ENCODE measurements around the gene DENND4C. TPM values are rescaled to one million over a fixed set of nuclear protein-coding genes. Genes with fewer than 3 reads are reported as not detected.
"Not testable (repeated sequence)": the region's sequence is repeated elsewhere in the genome, so short reads cannot be mapped to it uniquely, and the experiment has no call there.

Gene DENND4C
- total and polyA plus RNA-seq, 7 donors, result 11.3 to 109 (median 75.6) TPM

DNA sequence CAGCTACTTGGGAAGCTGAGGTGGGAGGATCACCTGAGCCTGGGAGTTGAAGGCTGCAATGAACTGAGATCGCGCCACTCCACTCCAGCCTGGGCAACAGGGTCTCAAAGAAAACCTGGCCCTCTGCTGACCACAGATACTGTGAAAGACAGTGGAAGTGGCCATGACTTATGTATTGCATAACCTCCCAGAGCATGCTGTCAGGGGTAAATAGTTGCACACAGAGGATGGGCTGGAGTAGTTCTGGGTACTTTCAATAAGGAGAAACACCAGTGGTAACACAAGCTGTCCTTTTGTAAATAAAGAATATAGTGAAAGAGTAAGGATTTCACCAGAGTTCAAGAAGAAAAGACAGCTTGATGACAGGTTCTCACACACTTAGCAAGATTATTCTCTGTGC, 180.1 kb downstream of the DENND4C start:
- H3K27ac ChIP-seq, result no peak overlapping the region
- no peaks in the 10 kb centered on the region for H3K27me3 ChIP-seq
- H3K9me3 ChIP-seq, result no peaks in the 10 kb centered on the region
- H3K36me3 ChIP-seq, result no peaks in the 10 kb centered on the region
- H3K4me3 ChIP-seq, result no peak overlapping the region
- DNase-seq, result no peak
- 98 to 99% methylated on average over 2 of the region's 2 CpGs for WGBS, 2 donors
- intact Hi-C loops (cut with DNase I), result no loop called here
- TF ChIP-seq, protein P1, sequence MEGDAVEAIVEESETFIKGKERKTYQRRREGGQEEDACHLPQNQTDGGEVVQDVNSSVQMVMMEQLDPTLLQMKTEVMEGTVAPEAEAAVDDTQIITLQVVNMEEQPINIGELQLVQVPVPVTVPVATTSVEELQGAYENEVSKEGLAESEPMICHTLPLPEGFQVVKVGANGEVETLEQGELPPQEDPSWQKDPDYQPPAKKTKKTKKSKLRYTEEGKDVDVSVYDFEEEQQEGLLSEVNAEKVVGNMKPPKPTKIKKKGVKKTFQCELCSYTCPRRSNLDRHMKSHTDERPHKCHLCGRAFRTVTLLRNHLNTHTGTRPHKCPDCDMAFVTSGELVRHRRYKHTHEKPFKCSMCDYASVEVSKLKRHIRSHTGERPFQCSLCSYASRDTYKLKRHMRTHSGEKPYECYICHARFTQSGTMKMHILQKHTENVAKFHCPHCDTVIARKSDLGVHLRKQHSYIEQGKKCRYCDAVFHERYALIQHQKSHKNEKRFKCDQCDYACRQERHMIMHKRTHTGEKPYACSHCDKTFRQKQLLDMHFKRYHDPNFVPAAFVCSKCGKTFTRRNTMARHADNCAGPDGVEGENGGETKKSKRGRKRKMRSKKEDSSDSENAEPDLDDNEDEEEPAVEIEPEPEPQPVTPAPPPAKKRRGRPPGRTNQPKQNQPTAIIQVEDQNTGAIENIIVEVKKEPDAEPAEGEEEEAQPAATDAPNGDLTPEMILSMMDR (IDR thresholded peaks at IDR 0.05), result no peak
- TF ChIP-seq EP300 (IDR thresholded peaks at IDR 0.05) (no peak), POLR2A (IDR thresholded peaks at IDR 0.05) (no peak), POLR2AphosphoS5 (IDR thresholded peaks at IDR 0.05) (no peak)
- H3K4me1 ChIP-seq, result peaks cover 0 to 19% (median 11%) of the 10 kb centered on the region in 4 donors

DNA sequence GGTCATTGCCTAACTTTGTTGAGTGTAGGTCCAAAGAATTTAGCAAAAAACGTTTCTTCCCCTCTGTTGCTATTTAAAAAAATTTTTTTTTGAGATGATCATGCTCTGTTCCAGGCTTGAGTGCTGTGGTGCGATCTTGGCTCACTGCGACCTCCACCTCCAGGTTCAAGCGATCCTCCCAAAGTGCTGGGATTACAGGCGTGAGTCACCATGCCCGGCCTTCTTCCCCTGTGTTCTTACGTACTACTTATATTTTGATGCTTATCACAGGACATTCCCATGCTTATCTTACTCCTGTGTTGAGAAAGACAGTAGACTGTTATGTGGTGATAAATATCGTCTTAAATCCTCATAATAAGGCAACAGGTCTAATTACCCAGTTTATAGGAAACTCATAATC, 180.8 kb downstream of the DENND4C start:
- Histone ChIP-seq H3K36me3 (no peaks in the 10 kb centered on the region), H3K9me3 (no peaks in the 10 kb centered on the region), H3K27ac (no peak overlapping the region), H3K27me3 (no peaks in the 10 kb centered on the region), H3K4me3 (no peak overlapping the region), H3K4me1 (peaks cover 0 to 19% (median 11%) of the 10 kb centered on the region in 4 donors)
- intact Hi-C loops (cut with DNase I), result no loop called here
- TF ChIP-seq POLR2AphosphoS5 (IDR thresholded peaks at IDR 0.05) (no peak), EP300 (IDR thresholded peaks at IDR 0.05) (no peak), POLR2A (IDR thresholded peaks at IDR 0.05) (no peak)
- TF ChIP-seq, protein P1 (IDR thresholded peaks at IDR 0.05), result no peak
- WGBS, 2 donors, result 93 to 94% methylated on average over 8 of the region's 8 CpGs
- DNase-seq, result no peak

DNA sequence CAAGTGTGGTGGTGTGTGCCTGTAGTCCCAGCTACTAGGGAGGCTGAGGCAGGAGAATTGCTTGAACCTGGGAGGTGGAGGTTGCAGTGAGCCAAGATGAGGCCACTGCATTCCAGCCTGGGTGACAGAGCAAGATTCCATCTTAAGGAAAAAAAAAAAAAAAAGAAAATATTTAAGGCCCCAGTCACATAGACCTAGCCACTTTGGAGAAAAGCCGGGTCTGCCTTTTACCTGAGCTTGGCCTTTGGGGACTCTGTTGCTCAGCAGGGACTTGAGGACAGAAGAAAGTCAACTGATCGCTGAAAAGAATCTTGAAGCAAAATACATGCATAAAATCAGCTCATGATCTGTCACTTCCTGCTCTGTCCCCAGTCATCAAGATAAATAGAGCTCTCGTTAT, 183.0 kb downstream of the DENND4C start:
- H3K36me3 ChIP-seq; DNase-seq; intact Hi-C loops (cut with DNase I); H3K27ac ChIP-seq; H3K4me3 ChIP-seq; H3K27me3 ChIP-seq; H3K9me3 ChIP-seq: not testable (repeated sequence)
- H3K4me1 ChIP-seq, result peaks cover 0 to 15% (median 11%) of the 10 kb centered on the region in 4 donors
- WGBS, 2 donors, result 63 to 96% methylated on average over 3 of the region's 3 CpGs

DNA sequence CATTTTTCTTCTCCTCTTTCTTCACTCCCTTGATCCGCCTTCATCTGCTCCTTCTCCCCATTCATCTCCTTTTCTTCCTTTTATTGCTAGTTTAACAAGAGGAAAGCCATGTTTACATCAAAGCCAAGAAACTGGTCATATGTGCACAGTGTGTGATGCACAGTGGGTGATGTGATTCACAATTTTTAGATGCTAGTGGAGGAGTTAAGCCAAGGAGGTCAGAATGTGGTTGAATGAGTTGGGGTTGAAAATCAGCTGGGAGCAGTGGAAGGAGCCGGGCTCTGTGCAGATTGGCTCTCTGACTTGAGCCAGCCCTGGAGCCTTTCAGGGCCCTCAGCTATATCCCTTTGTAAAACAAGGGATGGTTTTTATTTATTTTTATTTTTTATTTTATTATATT, 185.7 kb downstream of the DENND4C start:
- Histone ChIP-seq H3K4me1 (no peaks in the 10 kb centered on the region), H3K27ac (no peak overlapping the region), H3K36me3 (no peaks in the 10 kb centered on the region), H3K4me3 (no peak overlapping the region), H3K27me3 (no peaks in the 10 kb centered on the region), H3K9me3 (no peaks in the 10 kb centered on the region)
- TF ChIP-seq POLR2AphosphoS5 (IDR thresholded peaks at IDR 0.05) (no peak), EP300 (IDR thresholded peaks at IDR 0.05) (no peak), POLR2A (IDR thresholded peaks at IDR 0.05) (no peak)
- TF ChIP-seq, protein P1 (IDR thresholded peaks at IDR 0.05), result no peak
- intact Hi-C loops (cut with DNase I), result no loop called here
- DNase-seq, result no peak
- 95 to 98% methylated on average over 2 of the region's 2 CpGs for whole genome bisulfite sequencing, 2 donors

DNA sequence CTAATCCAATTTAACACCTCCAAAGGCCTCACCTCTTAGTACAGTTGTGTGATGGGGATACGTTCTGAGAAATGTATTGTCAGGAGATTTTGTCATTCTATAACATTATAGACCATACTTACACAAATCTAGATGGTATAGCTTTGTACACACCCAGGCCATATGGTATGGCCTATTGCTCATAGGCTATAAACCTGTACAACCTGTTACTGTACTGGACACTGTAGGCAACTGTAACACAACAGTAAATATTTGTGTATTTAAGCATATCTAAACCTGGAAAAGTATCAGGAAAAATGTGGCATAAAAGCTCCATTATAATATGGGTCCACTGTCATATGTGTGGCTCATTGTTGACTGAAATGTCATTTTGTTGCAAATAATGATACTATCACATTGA, 190.4 kb downstream of the DENND4C start:
- no peak overlapping the region for H3K27ac ChIP-seq
- no peak for DNase-seq
- no peaks in the 10 kb centered on the region for H3K27me3 ChIP-seq
- no peaks in the 10 kb centered on the region for H3K9me3 ChIP-seq
- peaks cover 0 to 13% (median 0%) of the 10 kb centered on the region in 4 donors for H3K36me3 ChIP-seq
- intact Hi-C loops (cut with DNase I), result no loop called here
- no peaks in the 10 kb centered on the region for H3K4me1 ChIP-seq
- no peak overlapping the region for H3K4me3 ChIP-seq
- 47 to 82% methylated on average over 1 of the region's 1 CpG for WGBS, 2 donors
- TF ChIP-seq POLR2A (IDR thresholded peaks at IDR 0.05) (no peak), EP300 (IDR thresholded peaks at IDR 0.05) (no peak), POLR2AphosphoS5 (IDR thresholded peaks at IDR 0.05) (no peak)
- TF ChIP-seq, protein P1 (IDR thresholded peaks at IDR 0.05), result no peak

Other genes with a start within 250 kb of the DENND4C start
- under 1 TPM in 1 of 4 donors, not detected in 3; under 0.01 TPM for gene SAXO1, start 197.5 kb upstream of the DENND4C start, total RNA-seq
- gene SAXO1, start 197.5 kb upstream of the DENND4C start, polyA plus RNA-seq, result under 1 TPM in 1 of 3 donors, not detected in 2; 0.01 TPM
- gene RRAGA, start 181.3 kb upstream of the DENND4C start, total RNA-seq, result 10 to 100 TPM; 53.4 to 65.2 (median 59.9) TPM
- 10 to 100 TPM; 55.9 to 79.8 (median 66.0) TPM for gene RRAGA, start 181.3 kb upstream of the DENND4C start, polyA plus RNA-seq
- 10 to 100 TPM in 1 of 4 donors, 1 to 10 TPM in 3; 6.9 to 12.5 (median 7.8) TPM for gene HAUS6, start 127.8 kb upstream of the DENND4C start, total RNA-seq
- 1 to 10 TPM; 1.2 to 5.2 (median 2.5) TPM for gene HAUS6, start 127.8 kb upstream of the DENND4C start, polyA plus RNA-seq
- gene PLIN2, start 103.2 kb upstream of the DENND4C start, total RNA-seq, result 100 to 1,000 TPM in 1 of 4 donors, 10 to 100 TPM in 3; 38.6 to 189 (median 54.4) TPM
- 100 to 1,000 TPM in 1 of 3 donors, 10 to 100 TPM in 2; 68.4 to 161 (median 81.7) TPM for gene PLIN2, start 103.2 kb upstream of the DENND4C start, polyA plus RNA-seq
- 1,000 to 10,000 TPM; 1,146 to 1,927 (median 1,689) TPM for gene RPS6, start 149.5 kb downstream of the DENND4C start, total RNA-seq
- 1,000 to 10,000 TPM; 3,030 to 4,732 (median 3,156) TPM for gene RPS6, start 149.5 kb downstream of the DENND4C start, polyA plus RNA-seq
- 1 to 10 TPM; 3.1 to 4.3 (median 3.4) TPM for gene ACER2, start 178.3 kb downstream of the DENND4C start, total RNA-seq
- 1 to 10 TPM; 1.2 to 1.8 (median 1.3) TPM for gene ACER2, start 178.3 kb downstream of the DENND4C start, polyA plus RNA-seq

Data from sigmoid colon (tissue), 7 donors.